K562 (cell line): ENCODE data around the gene IQSEC3. TPM values are rescaled to one million over a fixed set of nuclear protein-coding genes. Genes with fewer than 3 reads are reported as not detected.

ENCODE experiments used
- ATAC-seq: fragments of 200-7000 bp; cut with Tn5 transposase; 3 replicates; pipeline ENCODE4 v1.9.1; 2020; ENCODE audit warnings: moderate library complexity
- BruUV-seq: library from RNA; stranded (reverse); fragments of 400-500 nt; replicated peaks from 2 replicates; lab custom pipeline; 2021; lab: Mats Ljungman, UMichigan
- CTCF ChIA-PET: fragments of 300-600 bp; formaldehyde crosslinking; extraction: SDS; loops from one replicate; lab custom pipeline; 2021; ENCODE audit warnings: low intra/inter-chr PET ratio; lab: Yijun Ruan, JAX
- POLR2A ChIA-PET: fragments of 300-600, 350-650 bp; sonication (Branson Sonifier 250); formaldehyde crosslinking; extraction: SDS; loops from one replicate; lab custom pipeline; 2021; ENCODE audit warnings: antibody characterized with exemption, inconsistent platforms; lab: Yijun Ruan, JAX
- DNase-seq, 4 experiments: peaks; one replicate each; pipeline versions ENCODE4 v3.0.0 to v3.0.0-alpha.2; 2011 to 2018; ENCODE audit warnings: low spot score in 3 of 4, mixed read lengths in 3 of 4; ENCODE audit errors: extremely low read depth in 1 of 4
- FAIRE-seq: peaks from 2 replicates; lab custom pipeline; 2011; peaks lifted over from hg19 to GRCh38; lab: Jason Lieb, UNC
- H2AFZ ChIP-seq: 2 replicates; pipeline ENCODE4 v1.6.0; 2011; ENCODE audit warnings: low read depth, low read length, control low read depth, inconsistent platforms
- H3K27ac ChIP-seq: fragments of 200-600 bp; 3 replicates; pipeline ENCODE4 v1.8.0; 2011; ENCODE audit warnings: low read depth, mild to moderate bottlenecking, control low read depth, inconsistent platforms, low read length, moderate library complexity, mixed read lengths; ENCODE audit errors: extremely low read depth
- H3K27me3 ChIP-seq, 2 experiments: fragments of 300-600 bp in 1 of 2; 2 replicates in 1 of 2; 3 replicates in 1 of 2; pipeline versions ENCODE4 v1.6.0 to v1.8.0; 2011; ENCODE audit warnings: inconsistent platforms in 2 of 2, low read length in 2 of 2, mild to moderate bottlenecking in 1 of 2, mixed read lengths in 1 of 2, moderate library complexity in 1 of 2; ENCODE audit not compliant: control insufficient read depth in 2 of 2, insufficient read depth in 2 of 2
- H3K36me3 ChIP-seq: fragments of 300-600 bp; 3 replicates; pipeline ENCODE4 v1.8.0; 2011; ENCODE audit warnings: mild to moderate bottlenecking, low read length, inconsistent platforms; ENCODE audit not compliant: control insufficient read depth, insufficient read depth
- H3K4me1 ChIP-seq, 2 experiments: fragments of 200-600 bp in 1 of 2; replicated peaks in 1 of 2; 2 replicates in 1 of 2; 3 replicates in 1 of 2; pipeline versions ENCODE4 v1.5.1 to v1.8.0; 2011; ENCODE audit warnings: inconsistent platforms in 2 of 2, low read length in 2 of 2, mild to moderate bottlenecking in 1 of 2, mixed read lengths in 1 of 2, moderate library complexity in 1 of 2; ENCODE audit not compliant: control insufficient read depth in 2 of 2, insufficient read depth in 2 of 2
- H3K4me2 ChIP-seq: 2 replicates; pipeline ENCODE4 v1.6.1; 2011; ENCODE audit warnings: low read length, control low read depth, inconsistent platforms, mixed read lengths; ENCODE audit not compliant: insufficient read depth
- H3K4me3 ChIP-seq: fragments of 200-600 bp; sonication (generic), shearing (Covaris generic); 2 replicates; pipeline ENCODE4 v1.5.1; 2016; ENCODE audit warnings: control low read depth, inconsistent platforms
- H3K79me2 ChIP-seq: fragments of 200-600 bp; 3 replicates; pipeline ENCODE4 v1.8.0; 2011; ENCODE audit warnings: low read length, inconsistent platforms; ENCODE audit not compliant: control insufficient read depth, insufficient read depth
- H3K9ac ChIP-seq, 2 experiments: 2 replicates each; pipeline versions ENCODE4 v1.6.0 to v1.6.1; 2011; ENCODE audit warnings: low read depth in 2 of 2, low read length in 2 of 2, control low read depth in 1 of 2, inconsistent platforms in 1 of 2, mild to moderate bottlenecking in 1 of 2, mixed read lengths in 1 of 2; ENCODE audit not compliant: insufficient read depth in 1 of 2
- H3K9me1 ChIP-seq: one replicate; pipeline ENCODE4 v1.6.0; 2011; ENCODE audit warnings: inconsistent platforms, mild to moderate bottlenecking, low read length, moderate library complexity; ENCODE audit not compliant: control insufficient read depth, insufficient read depth
- H3K9me3 ChIP-seq: replicated peaks from 2 replicates; pipeline ENCODE4 v1.5.1; 2011; ENCODE audit warnings: low read depth, low read length, inconsistent platforms; ENCODE audit not compliant: control insufficient read depth, insufficient read depth
- H4K20me1 ChIP-seq: replicated peaks from 2 replicates; pipeline ENCODE4 v1.6.1; 2011; ENCODE audit warnings: low read length, inconsistent platforms, mixed read lengths; ENCODE audit not compliant: control insufficient read depth, insufficient read depth
- ELF4 ChIP-seq: fragments of 450-650 bp; formaldehyde crosslinking; IDR thresholded peaks from 2 replicates; pipeline ENCODE4 v1.4.0; 2022; ENCODE audit warnings: missing genetic modification characterization
- JUN ChIP-seq, 2 experiments: sonication (generic) in 1 of 2; formaldehyde crosslinking in 1 of 2; IDR thresholded peaks; 2 replicates each; pipeline versions ENCODE4 v1.6.1 to v1.8.0; 2012 to 2022; ENCODE audit warnings: borderline replicate concordance in 2 of 2, mild to moderate bottlenecking in 2 of 2, improper control_type of control experiment in 1 of 2, low read depth in 1 of 2, low read length in 1 of 2, missing genetic modification reagents in 1 of 2
- POLR2G ChIP-seq: fragments of 200-400 bp; formaldehyde crosslinking; IDR thresholded peaks from 2 replicates; pipeline ENCODE4 v1.6.1; 2017; ENCODE audit warnings: low read depth, mild to moderate bottlenecking, antibody characterized with exemption, low read length, moderate library complexity
- SNRNP70 ChIP-seq: fragments of 200-400 bp; formaldehyde crosslinking; optimal IDR thresholded peaks from 2 replicates; pipeline ENCODE3; 2017; ENCODE audit warnings: low read depth, low read length
- SPI1 ChIP-seq: IDR thresholded peaks from 2 replicates; pipeline ENCODE4 v1.6.1; 2011; ENCODE audit warnings: low read depth, low read length, control low read depth, borderline replicate concordance
- ZC3H11A ChIP-seq: IDR thresholded peaks from 2 replicates; pipeline ENCODE4 v1.6.1; 2012; ENCODE audit warnings: low read depth, low read length, improper control_type of control experiment
- ZNF23 ChIP-seq: fragments of 250-450 bp; sonication (Bioruptor Pico); IDR thresholded peaks from 2 replicates; pipeline ENCODE4 v1.4.0; 2020; ENCODE audit warnings: mild to moderate bottlenecking
- WGBS: fragments of 100-300 bp; shearing (Covaris generic); methylation state at CpG from one replicate; pipeline ENCODE4 v1.1.6; 2016; ENCODE audit warnings: low coverage, mixed read lengths; ENCODE audit not compliant: insufficient coverage; ENCODE audit errors: missing lambda C conversion rate; 5-methylcytosine and 5-hydroxymethylcytosine counted together
- in situ Hi-C: fragments of 300-500 bp; cut with MboI; formaldehyde crosslinking; loops from 4 replicates; pipeline ENCODE4 v1.15.0; 2018; ENCODE audit warnings: inconsistent platforms, mixed read lengths
- intact Hi-C: fragments of 100-400 bp; cut with micrococcal nuclease; formaldehyde crosslinking; loops from 2 replicates; pipeline ENCODE4 v1.14.2; 2022
- polyA plus RNA-seq, 8 experiments: library from polyadenylated mRNA; depleted of rRNA in 4 of 8; stranded (reverse) in 5 of 8; unstranded in 3 of 8; fragments of >200 nt; fragmentation: Nextera tagmentation in 2 of 8; fragmentation: Illumina TruSeq in 1 of 8; extraction: Ambion mirVana in 2 of 8; extraction: Trizol in 1 of 8; gene quantifications; 2 replicates each; pipeline versions ENCODE4 v1.2.1 to v1.2.3, GENCODE V29; 2011 to 2014; ENCODE audit warnings: inconsistent platforms in 1 of 8, missing spikeins in 1 of 8
- total RNA-seq, 7 experiments: library from RNA; depleted of rRNA in 6 of 7; stranded (reverse); fragments of >200 nt in 6 of 7; fragmentation: Illumina TruSeq in 2 of 7; extraction: Trizol in 2 of 7; gene quantifications; 2 replicates each; pipeline versions ENCODE4 v1.2.1 to v1.2.3, GENCODE V29; 2011 to 2021; ENCODE audit warnings: low replicate concordance in 1 of 7
- TF ChIP-seq, protein P1 (sequence below), 2 experiments: fragments of 150-350 bp in 1 of 2; IDR thresholded peaks; 2 replicates each; pipeline ENCODE4 v1.6.1; 2012 to 2016; ENCODE audit warnings: low read depth in 2 of 2, low read length in 2 of 2, mild to moderate bottlenecking in 1 of 2, moderate library complexity in 1 of 2

The IQSEC3 gene
- total and polyA plus RNA-seq, 9 of the 15 experiments (the other 6 are each of a cell fraction or from before 2014, with no cell fraction given): under 0.01 to 0.25 (median 0.08) TPM; not detected in 3

DNA sequence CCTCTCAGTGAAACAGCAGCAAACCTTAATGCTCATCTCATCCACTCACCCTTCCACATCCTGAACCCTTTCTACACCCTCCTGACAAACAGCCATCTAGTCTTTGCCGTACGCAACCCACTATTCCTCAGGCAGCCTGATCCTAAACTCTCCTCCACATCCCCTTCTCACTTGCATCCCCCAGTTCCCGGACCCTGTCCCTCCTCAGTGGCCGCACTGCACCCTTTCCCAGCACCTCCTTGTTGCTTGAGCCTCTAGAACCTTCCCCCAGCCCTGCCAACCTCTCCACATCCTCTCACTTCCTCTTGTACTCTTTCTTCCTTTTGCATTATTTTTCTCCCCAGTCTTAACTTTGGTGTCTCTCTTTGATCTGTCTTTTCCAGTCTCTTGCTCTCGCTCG, 42.9 kb downstream of the IQSEC3 start:
- H3K9me3 ChIP-seq: no peaks in the 10 kb centered on the region
- intact Hi-C loops: no loop called here
- H3K4me2 ChIP-seq: no peak overlapping the region
- CTCF ChIA-PET: no interaction called here
- POLR2A ChIA-PET: interaction anchor here (0.5 to 1.1 kb wide), 2 partner anchors 16 to 832 kb away, joined by 3 read pairs; no protein-coding TSS in a partner anchor
- TF ChIP-seq POLR2G (no peak), ZNF23 (no peak), ZC3H11A (no peak), ELF4 (CRISPR knock-in tag) (peak; percentile 37; the same call in 1 of the 2 replicates), SPI1 (peak; percentile 45; the same call in 1 of the 2 replicates), SNRNP70 (no peak), JUN (IDR thresholded peaks at IDR 0.05; ENCODE audit: borderline replicate concordance, low read depth, low read length) (no peak), JUN (CRISPR knock-in tag; IDR thresholded peaks at IDR 0.05; ENCODE audit: borderline replicate concordance) (no peak)
- TF ChIP-seq, protein P1, sequence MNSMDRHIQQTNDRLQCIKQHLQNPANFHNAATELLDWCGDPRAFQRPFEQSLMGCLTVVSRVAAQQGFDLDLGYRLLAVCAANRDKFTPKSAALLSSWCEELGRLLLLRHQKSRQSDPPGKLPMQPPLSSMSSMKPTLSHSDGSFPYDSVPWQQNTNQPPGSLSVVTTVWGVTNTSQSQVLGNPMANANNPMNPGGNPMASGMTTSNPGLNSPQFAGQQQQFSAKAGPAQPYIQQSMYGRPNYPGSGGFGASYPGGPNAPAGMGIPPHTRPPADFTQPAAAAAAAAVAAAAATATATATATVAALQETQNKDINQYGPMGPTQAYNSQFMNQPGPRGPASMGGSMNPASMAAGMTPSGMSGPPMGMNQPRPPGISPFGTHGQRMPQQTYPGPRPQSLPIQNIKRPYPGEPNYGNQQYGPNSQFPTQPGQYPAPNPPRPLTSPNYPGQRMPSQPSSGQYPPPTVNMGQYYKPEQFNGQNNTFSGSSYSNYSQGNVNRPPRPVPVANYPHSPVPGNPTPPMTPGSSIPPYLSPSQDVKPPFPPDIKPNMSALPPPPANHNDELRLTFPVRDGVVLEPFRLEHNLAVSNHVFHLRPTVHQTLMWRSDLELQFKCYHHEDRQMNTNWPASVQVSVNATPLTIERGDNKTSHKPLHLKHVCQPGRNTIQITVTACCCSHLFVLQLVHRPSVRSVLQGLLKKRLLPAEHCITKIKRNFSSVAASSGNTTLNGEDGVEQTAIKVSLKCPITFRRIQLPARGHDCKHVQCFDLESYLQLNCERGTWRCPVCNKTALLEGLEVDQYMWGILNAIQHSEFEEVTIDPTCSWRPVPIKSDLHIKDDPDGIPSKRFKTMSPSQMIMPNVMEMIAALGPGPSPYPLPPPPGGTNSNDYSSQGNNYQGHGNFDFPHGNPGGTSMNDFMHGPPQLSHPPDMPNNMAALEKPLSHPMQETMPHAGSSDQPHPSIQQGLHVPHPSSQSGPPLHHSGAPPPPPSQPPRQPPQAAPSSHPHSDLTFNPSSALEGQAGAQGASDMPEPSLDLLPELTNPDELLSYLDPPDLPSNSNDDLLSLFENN (IDR thresholded peaks at IDR 0.05; ENCODE audit: low read depth in 2 of 2, low read length in 2 of 2): no peak
- no peaks in the 10 kb centered on the region for H3K79me2 ChIP-seq
- H3K36me3 ChIP-seq: no peaks in the 10 kb centered on the region
- H3K9me1 ChIP-seq: no peaks in the 10 kb centered on the region
- no TSS peak for BruUV-seq
- no peak for DNase-seq
- FAIRE-seq: no peak
- H3K4me1 ChIP-seq: peaks cover 17 to 42% of the 10 kb centered on the region in 2 experiments
- no peaks in the 10 kb centered on the region for H4K20me1 ChIP-seq
- H2AFZ ChIP-seq: peak overlapping the region; percentile 81
- H3K9ac ChIP-seq: peak overlapping the region in 1 of 2 experiments; percentile 13; a peak in 1 of 4 replicates
- 48% methylated on average over 6 of the region's 6 CpGs for WGBS
- H3K4me3 ChIP-seq: no peak overlapping the region
- in situ Hi-C loops: no loop called here
- no peak for ATAC-seq
- H3K27me3 ChIP-seq: no peaks in the 10 kb centered on the region
- peak overlapping the region; percentile 45; the same call in 1 of the 3 replicates for H3K27ac ChIP-seq
